HG03575 (cell line): Measurements from ENCODE around the gene PIAS1.
"Not testable (repeated sequence)": the region's sequence is repeated elsewhere in the genome, so short reads cannot be mapped to it uniquely, and the experiment has no call there.

Experiments
- ATAC-seq: cut with Tn5 transposase; IDR thresholded peaks from one replicate; pipeline ENCODE4 v1.9.1; 2021; ENCODE audit not compliant: unreplicated experiment, insufficient number of reproducible peaks, low FRiP score; ENCODE audit errors: extremely low read depth

Gene PIAS1

GRCh38 chr15:68053701-68054627, at the start of gene PIAS1:
Gene PIAS1 (plus strand): TSS chr15:68054315. CDS start chr15:68054327, 12 bp downstream.
- ATAC-seq: no peak

GRCh38 chr15:68007642-68008041, 46.5 kb upstream of the PIAS1 start:
- not testable (repeated sequence) for ATAC-seq

- no peak for ATAC-seq
Measured at GRCh38 chr15:68010361-68011153, 43.6 kb upstream of the PIAS1 start.

- ATAC-seq: no peak
Measured at GRCh38 chr15:68012911-68013310, 41.2 kb upstream of the PIAS1 start.

- ATAC-seq: no peak
Measured at GRCh38 chr15:68014219-68014618, 39.9 kb upstream of the PIAS1 start.

- ATAC-seq: no peak
Measured at GRCh38 chr15:68015244-68015643, 38.9 kb upstream of the PIAS1 start.

GRCh38 chr15:68017201-68017600, 36.9 kb upstream of the PIAS1 start:
- ATAC-seq: no peak

- ATAC-seq: no peak
Measured at GRCh38 chr15:68018797-68019444, 35.2 kb upstream of the PIAS1 start.

GRCh38 chr15:68019814-68020525, 34.1 kb upstream of the PIAS1 start:
- no peak for ATAC-seq

GRCh38 chr15:68020685-68021084, 33.4 kb upstream of the PIAS1 start:
- no peak for ATAC-seq

GRCh38 chr15:68022061-68022460, 32.1 kb upstream of the PIAS1 start:
- no peak for ATAC-seq

- ATAC-seq: no peak
Measured at GRCh38 chr15:68023307-68024101, 30.6 kb upstream of the PIAS1 start.

- ATAC-seq: no peak
Measured at GRCh38 chr15:68025835-68026424, 28.2 kb upstream of the PIAS1 start.

- ATAC-seq: no peak
Measured at GRCh38 chr15:68027388-68027787, 26.7 kb upstream of the PIAS1 start.

- no peak for ATAC-seq
Measured at GRCh38 chr15:68028137-68028887, 25.8 kb upstream of the PIAS1 start.

GRCh38 chr15:68028888-68029207, 25.3 kb upstream of the PIAS1 start:
- ATAC-seq: no peak

GRCh38 chr15:68029959-68030358, 24.2 kb upstream of the PIAS1 start:
- ATAC-seq: no peak
